PC-3 (cell line): ENCODE data around the gene GBX2.

Experiments
- CTCF ChIP-seq: fragments of 300-600 bp; sonication (generic); conservative IDR thresholded peaks from 2 replicates; pipeline ENCODE4 v1.5.1; 2017; ENCODE audit warnings: antibody characterized with exemption, low read depth, mild to moderate bottlenecking, low read length
- EZH2phosphoT487 ChIP-seq: fragments of 300-600 bp; sonication (generic); IDR thresholded peaks from 2 replicates; pipeline ENCODE4 v1.6.1; 2018; ENCODE audit warnings: mild to moderate bottlenecking, antibody characterized with exemption, low read length, borderline replicate concordance

- no peak for TF ChIP-seq CTCF
- no peak for TF ChIP-seq EZH2phosphoT487
Measured at GRCh38 chr2:236209535-236209934, 41.3 kb upstream of the GBX2 start.
